ENCODE data around the gene INTS3.

- TF ChIP-seq EZH2 (IDR thresholded peaks at IDR 0.05; ENCODE audit: borderline replicate concordance, low read depth, low read length, severe bottlenecking) (no peak), MYC (IDR thresholded peaks at IDR 0.05; ENCODE audit: low read depth, low read length) (no peak)
- TF ChIP-seq, protein P1, sequence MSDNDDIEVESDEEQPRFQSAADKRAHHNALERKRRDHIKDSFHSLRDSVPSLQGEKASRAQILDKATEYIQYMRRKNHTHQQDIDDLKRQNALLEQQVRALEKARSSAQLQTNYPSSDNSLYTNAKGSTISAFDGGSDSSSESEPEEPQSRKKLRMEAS (IDR thresholded peaks at IDR 0.05; ENCODE audit: insufficient read depth, insufficient read length) = peak; percentile 65
These were observed 69.2 kb downstream of the INTS3 start for GRCh38 chr1:153796786-153797659.
